K562 (cell line): ENCODE results near the gene ITPR2.

ENCODE experiments used
- ATF3 ChIP-seq, 2 experiments: fragments of 450-650 bp in 1 of 2; sonication (generic) in 1 of 2; formaldehyde crosslinking in 1 of 2; IDR thresholded peaks in 1 of 2; conservative IDR thresholded peaks in 1 of 2; 2 replicates each; pipeline versions ENCODE4 v1.6.1 to v1.8.1; 2016 to 2023; ENCODE audit warnings: mild to moderate bottlenecking in 2 of 2, moderate library complexity in 2 of 2, inconsistent platforms in 1 of 2, missing genetic modification reagents in 1 of 2
- HNRNPL ChIP-seq: fragments of 200-400 bp; formaldehyde crosslinking; IDR thresholded peaks from 2 replicates; pipeline ENCODE4 v1.6.1; 2017; ENCODE audit warnings: low read depth, mild to moderate bottlenecking, low read length
- KDM4B ChIP-seq, 2 experiments: fragments of 450-650 bp in 1 of 2; sonication (generic) in 1 of 2; IDR thresholded peaks; 2 replicates each; pipeline ENCODE4 v1.6.1; 2016 to 2017; ENCODE audit warnings: borderline replicate concordance in 2 of 2, antibody characterized with exemption in 1 of 2, low read depth in 1 of 2, mild to moderate bottlenecking in 1 of 2

GRCh38 chr12:26369588-26369987 is 463.4 kb downstream of the ITPR2 start:
- TF ChIP-seq ATF3 (IDR thresholded peaks at IDR 0.05) (0 out of 2 replicates have a peak, but pooled peaks have one; percentile 49), ATF3 (CRISPR knock-in tag; conservative IDR thresholded peaks at IDR 0.05) (no peak), KDM4B (IDR thresholded peaks at IDR 0.05; ENCODE audit: borderline replicate concordance in 2 of 2, low read depth in 1 of 2) (no peak), HNRNPL (no peak)
